ENCODE measurements around the gene MAPK1. TPM values are rescaled to one million over a fixed set of nuclear protein-coding genes. Genes with fewer than 3 reads are reported as not detected.

Gene MAPK1
- total and polyA plus RNA-seq, 4 experiments from 2014 or later, result 73.8 to 117 (median 97.6) TPM

DNA sequence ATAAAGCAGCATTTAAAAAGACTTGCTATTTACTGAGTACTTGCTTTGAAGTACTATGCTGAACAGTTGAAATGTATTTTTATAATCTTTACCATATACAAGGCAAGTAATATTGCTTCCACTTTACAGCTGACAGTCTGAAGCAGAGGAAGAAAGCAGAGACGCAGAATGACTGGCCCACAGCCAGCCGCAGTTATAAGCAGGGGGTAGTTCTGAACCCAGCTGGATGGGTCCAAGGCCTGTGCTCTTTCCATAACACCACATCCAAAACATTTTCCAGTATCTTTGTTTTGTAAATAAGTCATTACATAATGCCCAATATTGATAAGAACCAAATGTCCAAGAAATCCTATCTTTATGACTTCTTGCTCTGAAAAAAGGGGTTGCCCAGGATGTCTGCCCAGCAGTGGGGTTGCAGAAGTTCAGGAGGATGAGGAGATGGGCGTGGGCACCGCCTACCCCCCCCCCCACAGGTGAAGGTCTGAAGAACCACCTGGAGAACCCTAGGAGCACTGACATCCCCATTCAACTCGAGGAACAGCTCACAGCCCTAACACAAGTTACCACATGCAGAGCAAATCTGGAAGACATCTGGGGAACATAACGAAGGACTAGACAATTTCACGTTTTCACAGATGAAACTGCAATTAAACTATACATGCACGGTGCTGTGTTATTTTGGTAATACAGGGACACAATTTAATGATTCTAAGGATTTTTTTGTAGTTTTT lies 107.6 kb downstream of the MAPK1 start:
- Mint-ChIP-seq H3K4me3 (no peak overlapping the region), H3K4me1 (peaks cover 23 to 43% (median 34%) of the 10 kb centered on the region in 4 donors), H3K9me3 (no peaks in the 10 kb centered on the region), H3K36me3 (peaks cover 27 to 73% of the 10 kb centered on the region in 2 donors), H3K27ac (peak overlapping the region in 1 of 7 donors; percentile 60), H3K27me3 (no peaks in the 10 kb centered on the region)
- Histone ChIP-seq H3K4me1 (ENCODE audit: insufficient read depth, low read length) (peaks cover 52% of the 10 kb centered on the region), H3K36me3 (ENCODE audit: insufficient read depth, low read length) (peaks cover 35% of the 10 kb centered on the region), H3K4me3 (ENCODE audit: low read length in 2 of 2) (no peak overlapping the region), H3K9me3 (ENCODE audit: control insufficient read depth in 1 of 2, low read length in 2 of 2) (no peaks in the 10 kb centered on the region), H3K27ac (ENCODE audit: low read depth, low read length) (no peak overlapping the region), H3K27me3 (ENCODE audit: insufficient read depth, low read length) (no peaks in the 10 kb centered on the region)
- intact Hi-C loops (cut with micrococcal nuclease), result no loop called here
- POLR2A ChIA-PET (ENCODE audit: partially characterized antibody), result interaction anchor here (1.8 kb wide), 1 partner anchor 24 kb away, joined by 6 read pairs; the partner anchor contains the start of gene YPEL1
- no peak for DNase-seq
- CTCF ChIA-PET (ENCODE audit: partially characterized antibody), result no interaction called here

DNA sequence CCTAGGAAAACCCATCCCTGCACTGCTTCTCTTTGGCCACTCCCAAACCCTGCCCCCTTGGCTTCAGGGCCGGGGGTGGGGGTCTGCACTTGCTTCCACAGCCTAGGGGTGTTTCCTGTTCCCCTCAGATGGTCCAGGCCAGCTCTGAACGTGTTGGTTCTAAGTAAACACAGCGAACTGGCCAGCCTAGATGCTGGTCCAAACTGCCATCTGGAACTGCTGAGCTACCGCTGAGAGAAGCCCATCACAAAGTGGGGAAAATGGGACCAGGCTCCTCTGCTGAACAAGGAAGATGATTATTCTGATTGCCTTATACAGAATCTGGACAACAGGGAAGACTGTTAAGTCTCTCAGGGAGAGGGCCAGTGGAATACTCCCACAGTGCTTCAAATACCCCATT lies 108.4 kb downstream of the MAPK1 start:
- Histone ChIP-seq H3K4me1 (ENCODE audit: insufficient read depth, low read length) (peaks cover 45% of the 10 kb centered on the region), H3K4me3 (ENCODE audit: low read length in 2 of 2) (no peak overlapping the region), H3K27me3 (ENCODE audit: insufficient read depth, low read length) (no peaks in the 10 kb centered on the region), H3K27ac (ENCODE audit: low read depth, low read length) (no peak overlapping the region), H3K36me3 (ENCODE audit: insufficient read depth, low read length) (peaks cover 31% of the 10 kb centered on the region), H3K9me3 (ENCODE audit: control insufficient read depth in 1 of 2, low read length in 2 of 2) (no peaks in the 10 kb centered on the region)
- Mint-ChIP-seq H3K27ac (peak overlapping the region in 1 of 7 donors; percentile 15), H3K4me1 (peaks cover 16 to 36% (median 27%) of the 10 kb centered on the region in 4 donors), H3K9me3 (peaks cover 0 to 3% (median 0%) of the 10 kb centered on the region in 8 donors), H3K36me3 (peaks cover 31 to 69% of the 10 kb centered on the region in 2 donors), H3K4me3 (no peak overlapping the region), H3K27me3 (no peaks in the 10 kb centered on the region)
- DNase-seq, result no peak
- ChIA-PET POLR2A (ENCODE audit: partially characterized antibody) (no interaction called here), CTCF (ENCODE audit: partially characterized antibody) (no interaction called here)
- intact Hi-C loops (cut with micrococcal nuclease), result no loop called here

DNA sequence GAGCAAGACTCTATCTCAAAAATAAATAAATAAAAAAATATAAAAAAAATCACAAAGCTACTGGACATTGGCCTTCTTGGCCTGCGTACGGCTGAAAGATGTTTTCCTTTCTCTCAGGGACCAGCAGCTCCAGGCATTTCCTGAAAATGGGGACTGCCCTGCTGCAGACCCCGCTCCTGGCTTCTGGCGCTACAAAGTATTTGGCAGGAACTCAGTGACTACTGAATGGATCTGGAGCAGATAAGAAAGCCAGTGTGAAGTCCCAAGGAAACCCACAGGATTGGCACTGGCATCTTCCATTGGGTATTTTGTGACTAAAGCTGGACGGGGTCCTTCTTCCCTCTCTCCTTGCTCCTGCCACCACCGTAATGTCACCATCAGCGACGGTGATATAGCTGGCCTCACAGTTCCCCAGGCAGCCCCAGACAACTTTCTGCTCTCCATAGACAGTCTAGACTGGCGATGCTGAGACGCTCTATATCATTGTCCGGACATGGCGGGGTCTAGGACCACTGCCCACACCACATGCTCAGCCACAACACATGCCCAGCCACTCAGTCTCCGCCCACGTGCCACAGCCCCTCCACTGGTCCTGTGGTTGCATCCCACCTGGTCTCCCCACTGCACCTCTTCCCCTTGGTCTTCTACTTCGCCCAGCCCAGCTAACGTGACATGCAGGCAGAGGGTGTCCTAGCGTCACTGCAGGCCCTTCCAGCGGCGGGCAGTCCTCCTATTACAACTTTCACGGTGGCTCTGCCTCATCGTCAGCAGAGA lies 109.2 kb downstream of the MAPK1 start:
- Histone ChIP-seq H3K4me3 (ENCODE audit: low read length in 2 of 2) (no peak overlapping the region), H3K4me1 (ENCODE audit: insufficient read depth, low read length) (peaks cover 37% of the 10 kb centered on the region), H3K27ac (ENCODE audit: low read depth, low read length) (no peak overlapping the region), H3K9me3 (ENCODE audit: control insufficient read depth in 1 of 2, low read length in 2 of 2) (no peaks in the 10 kb centered on the region), H3K36me3 (ENCODE audit: insufficient read depth, low read length) (peaks cover 23% of the 10 kb centered on the region), H3K27me3 (ENCODE audit: insufficient read depth, low read length) (no peaks in the 10 kb centered on the region)
- DNase-seq, result no peak
- ChIA-PET POLR2A (ENCODE audit: partially characterized antibody) (interaction anchor here (2.0 kb wide), 1 partner anchor 9 kb away, joined by 5 read pairs; no protein-coding TSS in a partner anchor), CTCF (ENCODE audit: partially characterized antibody) (no interaction called here)
- intact Hi-C loops (cut with micrococcal nuclease), result no loop called here
- no peak overlapping the region for H3K4me3 Mint-ChIP-seq
- peaks cover 9 to 28% (median 20%) of the 10 kb centered on the region in 4 donors for H3K4me1 Mint-ChIP-seq
- no peaks in the 10 kb centered on the region for H3K27me3 Mint-ChIP-seq
- peak overlapping the region in 2 of 7 donors; percentile 18 to 22 for H3K27ac Mint-ChIP-seq
- H3K9me3 Mint-ChIP-seq, result peaks cover 0 to 3% (median 0%) of the 10 kb centered on the region in 8 donors
- H3K36me3 Mint-ChIP-seq, result peaks cover 31 to 62% of the 10 kb centered on the region in 2 donors

GRCh38 chr22:21755851-21756284 lies 111.6 kb downstream of the MAPK1 start:
- Histone ChIP-seq H3K4me1 (ENCODE audit: insufficient read depth, low read length) (peaks cover 17% of the 10 kb centered on the region), H3K27me3 (ENCODE audit: insufficient read depth, low read length) (no peaks in the 10 kb centered on the region), H3K9me3 (ENCODE audit: control insufficient read depth in 1 of 2, low read length in 2 of 2) (no peaks in the 10 kb centered on the region), H3K36me3 (ENCODE audit: insufficient read depth, low read length) (peaks cover 12% of the 10 kb centered on the region), H3K27ac (ENCODE audit: low read depth, low read length) (no peak overlapping the region), H3K4me3 (ENCODE audit: low read length in 2 of 2) (no peak overlapping the region)
- DNase-seq, result no peak
- no peaks in the 10 kb centered on the region for H3K27me3 Mint-ChIP-seq
- intact Hi-C loops (cut with micrococcal nuclease), result no loop called here
- H3K9me3 Mint-ChIP-seq, result peaks cover 0 to 3% (median 0%) of the 10 kb centered on the region in 8 donors
- H3K4me1 Mint-ChIP-seq, result peaks cover 0 to 10% (median 2%) of the 10 kb centered on the region in 4 donors
- no peak overlapping the region for H3K4me3 Mint-ChIP-seq
- peak overlapping the region in 2 of 7 donors; percentile 1 to 10 for H3K27ac Mint-ChIP-seq
- POLR2A ChIA-PET (ENCODE audit: partially characterized antibody), result no interaction called here
- H3K36me3 Mint-ChIP-seq, result peaks cover 21 to 41% of the 10 kb centered on the region in 2 donors
- CTCF ChIA-PET (ENCODE audit: partially characterized antibody), result no interaction called here

DNA sequence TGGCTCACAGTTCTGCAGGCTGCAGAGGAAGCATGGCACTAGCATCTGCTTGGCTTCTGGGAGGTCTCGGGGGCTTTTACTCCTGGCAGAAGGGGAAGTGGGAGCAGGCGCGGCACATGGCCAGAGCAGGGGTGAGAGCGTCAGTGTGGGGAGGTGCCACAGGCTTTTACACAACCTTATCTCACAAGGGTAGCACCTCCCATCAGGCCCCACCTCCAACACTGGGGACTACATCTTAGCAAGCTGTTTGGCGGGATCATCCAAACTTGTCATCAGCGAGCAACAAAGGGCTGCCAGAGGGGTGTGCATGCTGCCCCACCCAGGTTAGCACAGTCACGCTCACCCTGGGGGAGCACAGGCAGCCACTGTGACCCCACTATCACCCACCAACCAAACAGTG lies 112.9 kb downstream of the MAPK1 start:
- Histone ChIP-seq H3K9me3 (ENCODE audit: control insufficient read depth in 1 of 2, low read length in 2 of 2) (no peaks in the 10 kb centered on the region), H3K27me3 (ENCODE audit: insufficient read depth, low read length) (no peaks in the 10 kb centered on the region), H3K4me1 (ENCODE audit: insufficient read depth, low read length) (peaks cover 13% of the 10 kb centered on the region), H3K36me3 (ENCODE audit: insufficient read depth, low read length) (peaks cover 12% of the 10 kb centered on the region), H3K27ac (ENCODE audit: low read depth, low read length) (no peak overlapping the region), H3K4me3 (ENCODE audit: low read length in 2 of 2) (peak overlapping the region in 1 of 2 donors; percentile 27)
- peaks cover 0 to 6% (median 0%) of the 10 kb centered on the region in 4 donors for H3K4me1 Mint-ChIP-seq
- peak overlapping the region in 1 of 7 donors; percentile 72 for H3K27ac Mint-ChIP-seq
- H3K4me3 Mint-ChIP-seq, result no peak overlapping the region
- peaks cover 21 to 31% of the 10 kb centered on the region in 2 donors for H3K36me3 Mint-ChIP-seq
- CTCF ChIA-PET (ENCODE audit: partially characterized antibody), result no interaction called here
- no peaks in the 10 kb centered on the region for H3K27me3 Mint-ChIP-seq
- no peak for DNase-seq
- intact Hi-C loops (cut with micrococcal nuclease), result no loop called here
- H3K9me3 Mint-ChIP-seq, result peaks cover 0 to 3% (median 0%) of the 10 kb centered on the region in 8 donors
- POLR2A ChIA-PET (ENCODE audit: partially characterized antibody), result no interaction called here

DNA sequence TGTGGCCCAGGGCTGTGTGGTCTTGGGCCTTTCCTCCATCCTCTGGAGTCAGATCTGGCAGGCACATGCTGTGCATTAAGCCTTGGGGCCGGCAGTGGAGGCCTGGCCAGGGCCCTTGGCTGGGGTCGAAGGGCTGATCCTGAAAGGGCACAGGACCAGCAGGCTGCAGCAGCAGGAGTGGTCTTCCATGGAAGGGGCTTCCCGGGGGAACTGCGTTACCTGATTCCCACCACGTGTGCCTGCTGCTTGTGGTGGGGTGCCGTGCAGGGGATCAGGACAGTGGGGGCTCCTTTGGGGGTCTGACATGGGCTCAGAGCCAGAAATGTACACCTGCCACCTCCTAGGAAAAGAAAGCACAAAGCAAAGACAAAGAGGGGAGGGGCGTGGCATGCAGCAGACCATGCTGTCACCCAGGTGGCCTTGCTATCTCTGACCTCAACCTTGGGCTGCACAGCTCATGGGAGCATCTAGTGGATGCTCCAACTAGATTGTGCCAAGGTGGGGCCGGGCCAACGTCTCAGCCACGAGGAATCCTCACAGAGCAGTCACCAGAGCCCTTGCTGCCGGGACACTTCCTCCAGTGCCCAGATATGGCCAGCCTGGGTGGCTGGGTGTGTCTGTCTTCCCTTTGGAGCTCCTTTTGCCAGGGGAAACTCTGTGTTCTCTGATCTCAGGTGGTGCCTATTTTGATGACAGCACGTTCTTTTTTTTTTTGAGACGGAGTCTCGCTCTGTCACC lies 113.9 kb downstream of the MAPK1 start:
- Mint-ChIP-seq H3K27me3 (no peaks in the 10 kb centered on the region), H3K4me3 (no peak overlapping the region), H3K36me3 (peaks cover 17 to 21% of the 10 kb centered on the region in 2 donors), H3K4me1 (peaks cover 0 to 3% (median 0%) of the 10 kb centered on the region in 4 donors), H3K27ac (peak overlapping the region in 2 of 7 donors; percentile 24 to 80), H3K9me3 (peaks cover 0 to 3% (median 0%) of the 10 kb centered on the region in 8 donors)
- H3K4me3 ChIP-seq (ENCODE audit: low read length in 2 of 2), result no peak overlapping the region
- CTCF ChIA-PET (ENCODE audit: partially characterized antibody), result no interaction called here
- H3K9me3 ChIP-seq (ENCODE audit: control insufficient read depth in 1 of 2, low read length in 2 of 2), result no peaks in the 10 kb centered on the region
- peaks cover 13% of the 10 kb centered on the region for H3K4me1 ChIP-seq (ENCODE audit: insufficient read depth, low read length)
- H3K36me3 ChIP-seq (ENCODE audit: insufficient read depth, low read length), result peaks cover 5% of the 10 kb centered on the region
- intact Hi-C loops (cut with micrococcal nuclease), result no loop called here
- POLR2A ChIA-PET (ENCODE audit: partially characterized antibody), result interaction anchor here (0.6 to 1.0 kb wide), 2 partner anchors 18 to 113 kb away, joined by 3 read pairs; no protein-coding TSS in a partner anchor
- no peak overlapping the region for H3K27ac ChIP-seq (ENCODE audit: low read depth, low read length)
- no peaks in the 10 kb centered on the region for H3K27me3 ChIP-seq (ENCODE audit: insufficient read depth, low read length)
- DNase-seq, result no peak
